A673 (cell line): ENCODE measurements around the gene ICAM5. TPM values are rescaled to one million over a fixed set of nuclear protein-coding genes. Genes with fewer than 3 reads are reported as not detected.

Experiments used
- BruUV-seq: library from RNA; stranded (reverse); fragments of 400-500 nt; replicated peaks from 2 replicates; lab custom pipeline; 2021; lab: Mats Ljungman, UMichigan
- CTCF ChIA-PET: fragments of 300-600 bp; sonication (Branson Sonifier 250); formaldehyde crosslinking; loops from one replicate; lab custom pipeline; 2022; ENCODE audit warnings: antibody characterized with exemption; lab: Charles Lee
- POLR2A ChIA-PET: fragments of 300-600 bp; sonication (Branson Sonifier 250); formaldehyde crosslinking; loops from one replicate; lab custom pipeline; 2022; ENCODE audit warnings: antibody characterized with exemption; ENCODE audit not compliant: low non-redundant PET; lab: Charles Lee
- DNase-seq: peaks from one replicate; pipeline ENCODE4 v3.0.0-alpha.2; 2015; ENCODE audit warnings: low spot score
- H3K27ac ChIP-seq: fragments of 200-600 bp; sonication (generic); 2 replicates; pipeline ENCODE4 v1.5.1; 2016; ENCODE audit warnings: mixed run types, low read depth, mild to moderate bottlenecking, mixed read lengths, antibody characterized with exemption, low read length; ENCODE audit not compliant: poor library complexity, severe bottlenecking
- H3K27me3 ChIP-seq: fragments of 200-600 bp; sonication (generic); replicated peaks from 2 replicates; pipeline ENCODE4 v1.6.1; 2017; ENCODE audit warnings: mixed run types, low read depth, mild to moderate bottlenecking, mixed read lengths, antibody characterized with exemption, low read length; ENCODE audit not compliant: insufficient read depth, poor library complexity
- H3K36me3 ChIP-seq: fragments of 200-600 bp; sonication (generic); 2 replicates; pipeline ENCODE4 v1.6.1; 2016; ENCODE audit warnings: mixed run types, mild to moderate bottlenecking, mixed read lengths, antibody characterized with exemption, low read length; ENCODE audit not compliant: insufficient read depth, poor library complexity, severe bottlenecking
- H3K4me1 ChIP-seq: fragments of 200-600 bp; sonication (generic); 2 replicates; pipeline ENCODE4 v1.6.1; 2017; ENCODE audit warnings: mixed run types, mild to moderate bottlenecking, mixed read lengths, antibody characterized with exemption, low read length; ENCODE audit not compliant: insufficient read depth, poor library complexity, severe bottlenecking
- H3K4me3 ChIP-seq: fragments of 200-600 bp; sonication (generic); 2 replicates; pipeline ENCODE4 v1.5.1; 2016; ENCODE audit warnings: low read depth, mixed run types, mild to moderate bottlenecking, mixed read lengths, low read length; ENCODE audit not compliant: poor library complexity, severe bottlenecking
- H3K9me3 ChIP-seq: fragments of 200-600 bp; sonication (generic); 2 replicates; pipeline ENCODE4 v1.6.1; 2016; ENCODE audit warnings: mixed run types, low read depth, mild to moderate bottlenecking, mixed read lengths, antibody characterized with exemption, low read length; ENCODE audit not compliant: poor library complexity, severe bottlenecking
- CTCF ChIP-seq: fragments of 300-800, 200-600 bp; sonication (generic); conservative IDR thresholded peaks from 2 replicates; pipeline ENCODE4 v1.5.1; 2017; ENCODE audit warnings: low read depth, mild to moderate bottlenecking, antibody characterized with exemption, low read length, moderate library complexity, mixed read lengths
- EZH2 ChIP-seq: fragments of 200-600 bp; sonication (generic); IDR thresholded peaks from 2 replicates; pipeline ENCODE4 v1.6.1; 2017; ENCODE audit warnings: borderline replicate concordance, low read depth, mild to moderate bottlenecking, mixed read lengths, antibody characterized with exemption, low read length; ENCODE audit not compliant: poor library complexity, severe bottlenecking
- intact Hi-C: fragments of 100-400 bp; cut with micrococcal nuclease; formaldehyde crosslinking; loops from one replicate; pipeline ENCODE4 v1.10.0; 2022; ENCODE audit not compliant: unreplicated experiment
- total RNA-seq: library from RNA; stranded (reverse); gene quantifications from 2 replicates; pipeline ENCODE4 v1.2.3, GENCODE V29; 2021

ICAM5 gene
- total RNA-seq, 1 experiment from 2014 or later = 4.6 TPM

- H3K36me3 ChIP-seq = peaks cover 21% of the 10 kb centered on the region
- TF ChIP-seq EZH2 = no peak
- peak; percentile 87 for TF ChIP-seq CTCF
- no peaks in the 10 kb centered on the region for H3K4me1 ChIP-seq
- H3K27ac ChIP-seq = no peak overlapping the region
- no peaks in the 10 kb centered on the region for H3K27me3 ChIP-seq
- peak; percentile 94 for DNase-seq
- POLR2A ChIA-PET = interaction anchor here (0.6 to 1.3 kb wide), 2 partner anchors 43 to 129 kb away, joined by 6 to 11 read pairs; no protein-coding TSS in a partner anchor
- H3K9me3 ChIP-seq = no peaks in the 10 kb centered on the region
- H3K4me3 ChIP-seq = no peak overlapping the region
- intact Hi-C loops = loop anchor here (1.0 kb wide), 1 partner anchor 131 kb away; no protein-coding TSS in a partner anchor
- CTCF ChIA-PET = interaction anchor here (0.5 to 2.6 kb wide), 15 partner anchors 9 to 385 kb away, joined by 3 to 38 read pairs (median 6); partner anchors contain the start of genes ICAM1 and ICAM5
- no TSS peak for BruUV-seq
Observed at GRCh38 chr19:10259162-10259905, 30.4 kb upstream of the ICAM5 start.

- Histone ChIP-seq H3K27me3 (no peaks in the 10 kb centered on the region), H3K27ac (no peak overlapping the region), H3K9me3 (no peaks in the 10 kb centered on the region), H3K36me3 (peaks cover 15% of the 10 kb centered on the region), H3K4me3 (no peak overlapping the region), H3K4me1 (no peaks in the 10 kb centered on the region)
- intact Hi-C loops = no loop called here
- DNase-seq = no peak
- no TSS peak for BruUV-seq
- ChIA-PET CTCF (interaction anchor here (0.7 to 2.6 kb wide), 4 partner anchors 9 to 164 kb away, joined by 3 to 38 read pairs (median 12); partner anchors contain the start of gene ICAM1), POLR2A (interaction anchor here (1.3 kb wide), 1 partner anchor 129 kb away, joined by 11 read pairs; no protein-coding TSS in a partner anchor)
- TF ChIP-seq EZH2 (no peak), CTCF (no peak)
Observed at GRCh38 chr19:10260141-10260584, 29.6 kb upstream of the ICAM5 start.

GRCh38 chr19:10262771-10263170, 27.0 kb upstream of the ICAM5 start:
- Histone ChIP-seq H3K36me3 (peaks cover 11% of the 10 kb centered on the region), H3K27me3 (no peaks in the 10 kb centered on the region), H3K4me3 (no peak overlapping the region), H3K9me3 (no peaks in the 10 kb centered on the region), H3K4me1 (no peaks in the 10 kb centered on the region), H3K27ac (no peak overlapping the region)
- no peak for TF ChIP-seq EZH2
- no peak for TF ChIP-seq CTCF
- no TSS peak for BruUV-seq
- DNase-seq = no peak
- intact Hi-C loops = no loop called here
- ChIA-PET CTCF (interaction anchor here (0.6 to 0.7 kb wide), 2 partner anchors 11 to 143 kb away, joined by 3 to 9 read pairs; no protein-coding TSS in a partner anchor), POLR2A (no interaction called here)
